SH-SY5Y (cell line): ENCODE measurements around the gene AMOTL2.

Experiments used
- GATA2 ChIP-seq: IDR thresholded peaks from 2 replicates; pipeline ENCODE4 v1.6.1; 2011; ENCODE audit warnings: mild to moderate bottlenecking, low read depth, low read length
- GATA3 ChIP-seq: IDR thresholded peaks from 2 replicates; pipeline ENCODE4 v1.6.1; 2011; ENCODE audit warnings: low read depth, mild to moderate bottlenecking, low read length, moderate library complexity

GRCh38 chr3:134375582-134376384, 1.5 kb upstream of the AMOTL2 start:
- no peak for TF ChIP-seq GATA2
- TF ChIP-seq GATA3: no peak
